SK-N-SH (cell line): ENCODE measurements around the gene HOXD13. TPM values are rescaled to one million over a fixed set of nuclear protein-coding genes. Genes with fewer than 3 reads are reported as not detected.

ENCODE experiments used
- CTCF ChIA-PET: fragments of 300-600, 350-600 bp; formaldehyde crosslinking; extraction: SDS; loops from one replicate; lab custom pipeline; 2021; lab: Yijun Ruan, JAX
- POLR2A ChIA-PET: fragments of 350-600 bp; sonication (Branson Sonifier 250); formaldehyde crosslinking; extraction: SDS; loops from one replicate; lab custom pipeline; 2020; ENCODE audit warnings: antibody characterized with exemption, inconsistent platforms; lab: Yijun Ruan, JAX
- DNase-seq: peaks from one replicate; pipeline ENCODE4 v3.0.0; 2012
- H2AFZ ChIP-seq: fragments of 200-600 bp; sonication (generic); 2 replicates; pipeline ENCODE4 v1.8.1; 2016; ENCODE audit warnings: antibody characterized with exemption, mild to moderate bottlenecking, low read depth
- H3F3A ChIP-seq: fragments of 200-600 bp; sonication (generic); replicated peaks from 2 replicates; pipeline ENCODE3; 2016; ENCODE audit warnings: antibody characterized with exemption, mild to moderate bottlenecking; ENCODE audit not compliant: insufficient read depth
- H3K27ac ChIP-seq, 2 experiments: fragments of 200-500 bp in 1 of 2; fragments of 200-600 bp in 1 of 2; sonication (Bioruptor generic) in 1 of 2; sonication (generic), shearing (Covaris generic) in 1 of 2; 2 replicates each; pipeline versions ENCODE4 v1.5.1 to v1.6.1; 2014 to 2016; ENCODE audit warnings: low read depth in 2 of 2, inconsistent platforms in 1 of 2, low read length in 1 of 2, mild to moderate bottlenecking in 1 of 2, mixed read lengths in 1 of 2
- H3K27me3 ChIP-seq: fragments of 200-600 bp; sonication (generic), shearing (Covaris generic); 2 replicates; pipeline ENCODE4 v1.6.1; 2016; ENCODE audit warnings: mixed run types; ENCODE audit not compliant: insufficient read depth
- H3K36me3 ChIP-seq, 2 experiments: fragments of 200-500 bp in 1 of 2; fragments of 200-600 bp in 1 of 2; sonication (Bioruptor generic) in 1 of 2; sonication (generic) in 1 of 2; replicated peaks in 1 of 2; 2 replicates each; pipeline versions ENCODE3 to v1.5.1; 2014 to 2016; ENCODE audit warnings: low read length in 1 of 2, mild to moderate bottlenecking in 1 of 2; ENCODE audit not compliant: insufficient read depth in 2 of 2, control insufficient read depth in 1 of 2
- H3K4me1 ChIP-seq, 2 experiments: fragments of 200-500 bp in 1 of 2; fragments of 200-600 bp in 1 of 2; sonication (Bioruptor generic) in 1 of 2; sonication (generic), shearing (Covaris generic) in 1 of 2; 2 replicates each; pipeline versions ENCODE4 v1.5.1 to v1.6.1; 2014 to 2016; ENCODE audit warnings: low read depth in 1 of 2, low read length in 1 of 2, mixed run types in 1 of 2; ENCODE audit not compliant: insufficient read depth in 2 of 2, control insufficient read depth in 1 of 2
- H3K4me2 ChIP-seq: fragments of 200-600 bp; sonication (generic), shearing (Covaris generic); 2 replicates; pipeline ENCODE4 v1.6.1; 2017; ENCODE audit warnings: mixed run types
- H3K4me3 ChIP-seq, 2 experiments: fragments of 200-500 bp in 1 of 2; fragments of 200-600 bp in 1 of 2; sonication (Bioruptor generic) in 1 of 2; sonication (generic), shearing (Covaris generic) in 1 of 2; 2 replicates each; pipeline versions ENCODE4 v1.5.1 to v1.8.1; 2014 to 2016; ENCODE audit warnings: low read depth in 2 of 2, inconsistent platforms in 1 of 2, low read length in 1 of 2, mild to moderate bottlenecking in 1 of 2, mixed read lengths in 1 of 2, moderate library complexity in 1 of 2
- H3K79me2 ChIP-seq: fragments of 200-600 bp; sonication (generic); 2 replicates; pipeline ENCODE4 v1.8.1; 2017; ENCODE audit warnings: mild to moderate bottlenecking; ENCODE audit not compliant: insufficient read depth
- H3K9ac ChIP-seq: fragments of 200-600 bp; sonication (generic); 2 replicates; pipeline ENCODE4 v1.6.1; 2017; ENCODE audit warnings: mixed run types
- H3K9me2 ChIP-seq: fragments of 200-600 bp; sonication (generic); 2 replicates; pipeline ENCODE4 v1.6.1; 2017; ENCODE audit warnings: mixed run types
- H3K9me3 ChIP-seq: fragments of 200-600 bp; sonication (generic); 2 replicates; pipeline ENCODE4 v1.6.1; 2017; ENCODE audit warnings: mixed run types, mild to moderate bottlenecking, moderate library complexity
- H4K20me1 ChIP-seq: fragments of 200-600 bp; sonication (generic); 2 replicates; pipeline ENCODE4 v1.6.1; 2017; ENCODE audit warnings: mild to moderate bottlenecking, mixed run types; ENCODE audit not compliant: insufficient read depth
- CHD2 ChIP-seq: fragments of 150-350 bp; IDR thresholded peaks from 2 replicates; pipeline ENCODE4 v1.6.1; 2018; ENCODE audit warnings: low read length; ENCODE audit not compliant: partially characterized antibody
- EZH2phosphoT487 ChIP-seq: fragments of 200-600 bp; sonication (generic); IDR thresholded peaks from 2 replicates; pipeline ENCODE4 v1.6.1; 2017; ENCODE audit warnings: low read depth, mixed run types, mild to moderate bottlenecking, antibody characterized with exemption, moderate library complexity, borderline replicate concordance
- FOXM1 ChIP-seq: IDR thresholded peaks from 2 replicates; pipeline ENCODE4 v1.4.0; 2012; ENCODE audit warnings: low read depth, mild to moderate bottlenecking
- GATA2 ChIP-seq: sonication (generic); formaldehyde crosslinking; IDR thresholded peaks from 2 replicates; pipeline ENCODE4 v1.5.0; 2020; ENCODE audit warnings: mild to moderate bottlenecking, missing genetic modification reagents
- JUND ChIP-seq: IDR thresholded peaks from 2 replicates; pipeline ENCODE4 v1.4.0; 2012
- MEF2A ChIP-seq: IDR thresholded peaks from 2 replicates; pipeline ENCODE4 v1.4.0; 2012; ENCODE audit warnings: low read depth, borderline replicate concordance
- MXI1 ChIP-seq: IDR thresholded peaks from 2 replicates; pipeline ENCODE4 v1.6.1; 2012; ENCODE audit warnings: mild to moderate bottlenecking, low read depth, low read length, improper control_type of control experiment
- NFIC ChIP-seq: IDR thresholded peaks from 2 replicates; pipeline ENCODE4 v1.4.0; 2012; ENCODE audit warnings: borderline replicate concordance
- POLR2AphosphoS5 ChIP-seq: IDR thresholded peaks from 2 replicates; pipeline ENCODE4 v1.6.1; 2012; ENCODE audit warnings: low read depth, low read length
- RAD21 ChIP-seq: IDR thresholded peaks from 2 replicates; pipeline ENCODE4 v1.6.1; 2012; ENCODE audit warnings: mild to moderate bottlenecking, low read length
- REST ChIP-seq: IDR thresholded peaks from 2 replicates; pipeline ENCODE4 v1.6.1; 2012; ENCODE audit warnings: mild to moderate bottlenecking, low read depth, low read length, moderate library complexity
- SIN3A ChIP-seq: IDR thresholded peaks from 2 replicates; pipeline ENCODE4 v1.6.1; 2012; ENCODE audit warnings: low read depth, mild to moderate bottlenecking, low read length, moderate library complexity, borderline replicate concordance
- SMC3 ChIP-seq: IDR thresholded peaks from 2 replicates; pipeline ENCODE4 v1.6.1; 2012; ENCODE audit warnings: low read depth, low read length, improper control_type of control experiment
- WGBS: methylation state at CpG from one replicate; pipeline ENCODE4 v1.1.6; 2017; ENCODE audit warnings: low lambda C conversion rate; 5-methylcytosine and 5-hydroxymethylcytosine counted together
- polyA plus RNA-seq, 3 experiments: library from polyadenylated mRNA; depleted of rRNA; stranded (reverse); fragments of >200 nt; gene quantifications; 2 replicates each; pipeline ENCODE4 v1.2.3, GENCODE V29; 2012
- TF ChIP-seq, protein P1 (sequence below): IDR thresholded peaks from 2 replicates; pipeline ENCODE4 v1.4.0; 2012; ENCODE audit warnings: low read depth

Gene HOXD13
- polyA plus RNA-seq, 1 of the 3 experiments (the other 2 are of a cell fraction), result not detected

DNA sequence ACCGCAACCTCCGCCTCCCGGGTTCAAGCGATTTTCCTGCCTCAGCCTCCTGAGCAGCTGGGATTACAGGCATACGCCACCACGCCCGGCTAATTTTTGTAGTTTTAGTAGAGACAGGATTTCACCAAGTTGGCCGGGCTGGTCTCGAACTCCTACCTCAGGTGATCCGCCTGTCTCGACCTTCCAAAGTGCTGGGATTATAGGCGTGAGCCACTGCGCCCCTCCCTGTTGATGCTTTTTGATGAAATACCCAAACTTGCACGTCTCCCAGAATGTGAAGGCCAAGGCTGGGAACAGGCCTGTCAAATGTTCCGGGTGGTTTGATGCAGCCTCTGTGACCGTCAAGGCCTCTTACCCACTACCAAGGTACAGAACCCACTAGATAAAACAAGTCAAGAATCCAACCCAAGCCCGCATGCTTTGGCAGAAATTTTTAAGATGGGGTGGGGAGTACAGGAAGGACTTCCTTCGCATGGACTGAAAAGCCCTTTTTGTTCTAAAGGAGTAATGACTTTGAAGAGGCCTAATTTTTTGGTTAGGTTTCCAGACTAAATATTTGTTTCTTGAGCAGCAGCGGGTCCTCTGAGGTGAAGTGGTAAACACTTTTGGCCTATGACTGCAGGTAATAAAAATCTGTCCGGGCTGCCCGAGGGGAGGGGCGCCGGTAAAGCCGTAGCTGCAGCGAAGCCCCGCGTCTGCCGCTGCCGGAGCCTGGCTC, 5.0 kb upstream of the HOXD13 start:
- H3F3A ChIP-seq, result no peaks in the 10 kb centered on the region
- peaks cover 97% of the 10 kb centered on the region for H3K27me3 ChIP-seq
- no peak for DNase-seq
- H3K36me3 ChIP-seq, result no peaks in the 10 kb centered on the region
- no peaks in the 10 kb centered on the region for H3K79me2 ChIP-seq
- POLR2A ChIA-PET, result no interaction called here
- peak overlapping the region; percentile 66 for H3K4me2 ChIP-seq
- peak overlapping the region; percentile 40 to 52; a peak in 2 of 4 replicates for H3K4me3 ChIP-seq
- H3K9ac ChIP-seq, result no peak overlapping the region
- no peak overlapping the region for H2AFZ ChIP-seq
- 0 out of 2 replicates have a peak, but pooled peaks cover 8% of the 10 kb centered on the region for H4K20me1 ChIP-seq
- WGBS, result 86% methylated on average over 19 of the region's 29 CpGs
- H3K9me2 ChIP-seq, result no peaks in the 10 kb centered on the region
- no peak for TF ChIP-seq MXI1
- TF ChIP-seq NFIC, result no peak
- no peak for TF ChIP-seq SIN3A
- TF ChIP-seq REST, result no peak
- no peak for TF ChIP-seq JUND
- no peak for TF ChIP-seq SMC3
- no peak for TF ChIP-seq RAD21
- TF ChIP-seq POLR2AphosphoS5, result no peak
- TF ChIP-seq FOXM1, result no peak
- TF ChIP-seq MEF2A, result no peak
- TF ChIP-seq CHD2, result no peak
- TF ChIP-seq, protein P1, sequence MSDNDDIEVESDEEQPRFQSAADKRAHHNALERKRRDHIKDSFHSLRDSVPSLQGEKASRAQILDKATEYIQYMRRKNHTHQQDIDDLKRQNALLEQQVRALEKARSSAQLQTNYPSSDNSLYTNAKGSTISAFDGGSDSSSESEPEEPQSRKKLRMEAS, result no peak
- no peak for TF ChIP-seq GATA2 (CRISPR knock-in tag)
- no peak for TF ChIP-seq EZH2phosphoT487
- no peak overlapping the region for H3K27ac ChIP-seq
- CTCF ChIA-PET, result interaction anchor here (0.6 to 13.5 kb wide), 34 partner anchors 7 to 1394 kb away, joined by 3 to 264 read pairs (median 5); partner anchors contain the start of genes HOXD10, HOXD11, HOXD12 and HOXD13
- H3K4me1 ChIP-seq, result peaks cover 0 to 26% of the 10 kb centered on the region in 2 experiments; a peak in 1 of 4 replicates
- no peaks in the 10 kb centered on the region for H3K9me3 ChIP-seq
